ENCODE measurements around the gene KDM5B. TPM values are rescaled to one million over a fixed set of nuclear protein-coding genes. Genes with fewer than 3 reads are reported as not detected.
"Not testable (repeated sequence)": the region's sequence is repeated elsewhere in the genome, so short reads cannot be mapped to it uniquely, and the experiment has no call there.

The KDM5B gene
- total and polyA plus RNA-seq, 4 experiments from 2014 or later = 6.5 to 64.6 (median 39.4) TPM

- Histone ChIP-seq H3K27ac (ENCODE audit: low read depth, low read length) (no peak overlapping the region), H3K27me3 (ENCODE audit: insufficient read depth, low read length) (no peaks in the 10 kb centered on the region), H3K4me3 (ENCODE audit: low read length in 2 of 2) (no peak overlapping the region), H3K4me1 (ENCODE audit: insufficient read depth, low read length) (peaks cover 34% of the 10 kb centered on the region), H3K9me3 (ENCODE audit: control insufficient read depth in 1 of 2, low read length in 2 of 2) (no peaks in the 10 kb centered on the region), H3K36me3 (ENCODE audit: insufficient read depth, low read length) (no peaks in the 10 kb centered on the region)
- DNase-seq = no peak
- Mint-ChIP-seq H3K4me3 (no peak overlapping the region), H3K9me3 (no peaks in the 10 kb centered on the region), H3K27me3 (no peaks in the 10 kb centered on the region), H3K4me1 (peaks cover 16 to 60% (median 37%) of the 10 kb centered on the region in 4 donors), H3K36me3 (no peaks in the 10 kb centered on the region), H3K27ac (no peak overlapping the region)
- intact Hi-C loops (cut with micrococcal nuclease) = no loop called here
- POLR2A ChIA-PET (ENCODE audit: partially characterized antibody) = interaction anchor here (0.7 to 1.5 kb wide), 4 partner anchors 9 to 87 kb away, joined by 3 to 4 read pairs (median 3); no protein-coding TSS in a partner anchor
- CTCF ChIA-PET (ENCODE audit: partially characterized antibody) = no interaction called here
These were observed 7.0 kb downstream of the KDM5B start for GRCh38 chr1:202801175-202801574.

- ChIA-PET CTCF (ENCODE audit: partially characterized antibody) (no interaction called here), POLR2A (ENCODE audit: partially characterized antibody) (interaction anchor here (0.7 to 1.5 kb wide), 4 partner anchors 9 to 88 kb away, joined by 3 to 4 read pairs (median 3); no protein-coding TSS in a partner anchor)
- H3K9me3 Mint-ChIP-seq = no peaks in the 10 kb centered on the region
- no peaks in the 10 kb centered on the region for H3K27me3 ChIP-seq (ENCODE audit: insufficient read depth, low read length)
- H3K27ac ChIP-seq (ENCODE audit: low read depth, low read length) = no peak overlapping the region
- DNase-seq = no peak
- peak overlapping the region in 1 of 7 donors; percentile 30 for H3K27ac Mint-ChIP-seq
- intact Hi-C loops (cut with micrococcal nuclease) = no loop called here
- no peaks in the 10 kb centered on the region for H3K27me3 Mint-ChIP-seq
- peaks cover 34% of the 10 kb centered on the region for H3K4me1 ChIP-seq (ENCODE audit: insufficient read depth, low read length)
- peak overlapping the region in 1 of 8 donors; percentile 27 for H3K4me3 Mint-ChIP-seq
- no peaks in the 10 kb centered on the region for H3K9me3 ChIP-seq (ENCODE audit: control insufficient read depth in 1 of 2, low read length in 2 of 2)
- no peaks in the 10 kb centered on the region for H3K36me3 Mint-ChIP-seq
- peaks cover 12 to 56% (median 34%) of the 10 kb centered on the region in 4 donors for H3K4me1 Mint-ChIP-seq
- no peak overlapping the region for H3K4me3 ChIP-seq (ENCODE audit: low read length in 2 of 2)
- no peaks in the 10 kb centered on the region for H3K36me3 ChIP-seq (ENCODE audit: insufficient read depth, low read length)
These were observed 7.5 kb downstream of the KDM5B start for GRCh38 chr1:202800742-202801141.

- intact Hi-C loops (cut with micrococcal nuclease) = no loop called here
- H3K4me1 ChIP-seq (ENCODE audit: insufficient read depth, low read length) = peaks cover 24% of the 10 kb centered on the region
- no peak for DNase-seq
- no peak overlapping the region for H3K27ac ChIP-seq (ENCODE audit: low read depth, low read length)
- Mint-ChIP-seq H3K9me3 (no peaks in the 10 kb centered on the region), H3K4me3 (no peak overlapping the region), H3K27me3 (no peaks in the 10 kb centered on the region), H3K36me3 (no peaks in the 10 kb centered on the region), H3K27ac (no peak overlapping the region), H3K4me1 (peaks cover 14 to 43% (median 28%) of the 10 kb centered on the region in 4 donors)
- POLR2A ChIA-PET (ENCODE audit: partially characterized antibody) = interaction anchor here (1.4 to 1.5 kb wide), 2 partner anchors 9 to 12 kb away, joined by 4 to 5 read pairs; partner anchors contain the start of genes KDM5B and PCAT6
- H3K27me3 ChIP-seq (ENCODE audit: insufficient read depth, low read length) = no peaks in the 10 kb centered on the region
- no peaks in the 10 kb centered on the region for H3K9me3 ChIP-seq (ENCODE audit: control insufficient read depth in 1 of 2, low read length in 2 of 2)
- H3K4me3 ChIP-seq (ENCODE audit: low read length in 2 of 2) = no peak overlapping the region
- CTCF ChIA-PET (ENCODE audit: partially characterized antibody) = no interaction called here
- no peaks in the 10 kb centered on the region for H3K36me3 ChIP-seq (ENCODE audit: insufficient read depth, low read length)
These were observed 9.4 kb downstream of the KDM5B start for GRCh38 chr1:202798792-202799331.

DNA sequence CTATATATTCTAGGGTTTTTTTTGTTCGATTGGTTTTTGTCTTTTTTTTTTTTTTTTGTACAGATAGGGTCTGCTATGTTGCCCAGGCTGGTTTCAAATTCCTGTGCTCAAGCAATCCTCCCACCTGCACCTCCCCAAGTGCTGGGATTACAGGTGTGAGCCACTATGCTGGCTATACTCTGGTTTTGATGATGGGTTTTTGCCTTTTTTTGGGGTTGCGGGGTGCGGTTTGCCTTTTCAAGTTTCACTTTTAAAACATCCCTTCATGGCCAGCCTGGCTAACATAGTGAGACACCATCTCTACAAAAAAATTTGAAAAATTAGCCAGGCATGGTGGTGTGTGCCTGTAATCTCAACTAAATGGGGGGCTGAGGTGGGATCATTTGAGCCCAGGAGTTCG is 10.0 kb downstream of the KDM5B start:
- no peaks in the 10 kb centered on the region for H3K36me3 Mint-ChIP-seq
- H3K27me3 Mint-ChIP-seq = no peaks in the 10 kb centered on the region
- intact Hi-C loops (cut with micrococcal nuclease) = no loop called here
- ChIA-PET CTCF (ENCODE audit: partially characterized antibody) (no interaction called here), POLR2A (ENCODE audit: partially characterized antibody) (interaction anchor here (1.4 to 1.5 kb wide), 2 partner anchors 10 to 12 kb away, joined by 4 to 5 read pairs; partner anchors contain the start of genes KDM5B and PCAT6)
- no peaks in the 10 kb centered on the region for H3K9me3 Mint-ChIP-seq
- DNase-seq = no peak
- H3K4me3 Mint-ChIP-seq = no peak overlapping the region
- no peaks in the 10 kb centered on the region for H3K36me3 ChIP-seq (ENCODE audit: insufficient read depth, low read length)
- H3K27ac Mint-ChIP-seq = no peak overlapping the region
- no peaks in the 10 kb centered on the region for H3K9me3 ChIP-seq (ENCODE audit: control insufficient read depth in 1 of 2, low read length in 2 of 2)
- no peaks in the 10 kb centered on the region for H3K27me3 ChIP-seq (ENCODE audit: insufficient read depth, low read length)
- no peak overlapping the region for H3K27ac ChIP-seq (ENCODE audit: low read depth, low read length)
- peaks cover 23% of the 10 kb centered on the region for H3K4me1 ChIP-seq (ENCODE audit: insufficient read depth, low read length)
- peaks cover 14 to 44% (median 28%) of the 10 kb centered on the region in 4 donors for H3K4me1 Mint-ChIP-seq
- no peak overlapping the region for H3K4me3 ChIP-seq (ENCODE audit: low read length in 2 of 2)

DNA sequence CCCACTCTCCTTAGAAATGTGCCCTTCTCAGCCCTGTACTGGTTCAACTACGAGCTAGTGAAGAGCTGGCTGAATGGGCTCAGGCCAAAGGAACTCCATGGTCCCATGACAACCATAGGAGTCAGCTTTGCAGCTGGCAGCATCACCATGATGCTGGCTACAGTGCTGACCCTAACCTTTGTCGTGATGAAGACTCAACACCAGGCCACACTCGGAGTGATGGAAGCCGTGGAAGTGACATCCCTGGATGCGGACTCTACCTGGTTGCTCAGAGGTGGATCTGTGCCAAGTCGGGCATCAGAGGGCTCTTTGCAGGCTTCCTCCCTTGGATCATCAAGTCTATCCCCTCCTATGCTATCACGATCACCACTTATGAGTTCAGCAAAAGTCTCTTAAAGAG is 11.6 kb downstream of the KDM5B start:
- no peak for DNase-seq
- no peaks in the 10 kb centered on the region for H3K27me3 ChIP-seq (ENCODE audit: insufficient read depth, low read length)
- H3K36me3 Mint-ChIP-seq = no peaks in the 10 kb centered on the region
- intact Hi-C loops (cut with micrococcal nuclease) = no loop called here
- no peaks in the 10 kb centered on the region for H3K27me3 Mint-ChIP-seq
- ChIA-PET POLR2A (ENCODE audit: partially characterized antibody) (no interaction called here), CTCF (ENCODE audit: partially characterized antibody) (interaction anchor here (0.7 kb wide), 1 partner anchor 10 kb away, joined by 3 read pairs; no protein-coding TSS in a partner anchor)
- peaks cover 14 to 40% (median 25%) of the 10 kb centered on the region in 4 donors for H3K4me1 Mint-ChIP-seq
- H3K36me3 ChIP-seq (ENCODE audit: insufficient read depth, low read length) = no peaks in the 10 kb centered on the region
- H3K4me3 Mint-ChIP-seq = no peak overlapping the region
- no peak overlapping the region for H3K27ac Mint-ChIP-seq
- H3K27ac ChIP-seq (ENCODE audit: low read depth, low read length) = no peak overlapping the region
- no peaks in the 10 kb centered on the region for H3K9me3 ChIP-seq (ENCODE audit: control insufficient read depth in 1 of 2, low read length in 2 of 2)
- no peaks in the 10 kb centered on the region for H3K9me3 Mint-ChIP-seq
- peaks cover 10% of the 10 kb centered on the region for H3K4me1 ChIP-seq (ENCODE audit: insufficient read depth, low read length)
- H3K4me3 ChIP-seq (ENCODE audit: low read length in 2 of 2) = no peak overlapping the region

DNA sequence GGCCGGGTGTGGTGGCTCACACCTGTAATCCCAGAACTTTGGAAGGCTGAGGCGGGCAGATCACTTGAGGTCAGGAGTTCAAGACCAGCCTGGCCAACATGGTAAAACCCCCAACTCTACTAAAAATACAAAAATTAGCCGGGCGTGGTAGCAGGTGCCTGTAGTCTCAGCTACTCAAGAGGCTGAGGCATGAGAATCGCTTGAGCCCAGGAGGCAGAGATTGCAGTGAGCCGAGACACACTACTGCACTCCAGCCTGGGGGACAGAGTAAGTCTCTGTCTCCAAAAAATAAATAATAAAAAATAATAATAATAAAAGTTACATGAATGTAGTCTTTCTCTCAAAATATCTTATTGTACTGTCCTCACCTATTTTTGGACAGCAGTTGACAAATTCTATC is 13.3 kb downstream of the KDM5B start:
- H3K9me3 ChIP-seq (ENCODE audit: control insufficient read depth in 1 of 2, low read length in 2 of 2); H3K27me3 ChIP-seq (ENCODE audit: insufficient read depth, low read length); H3K36me3 ChIP-seq (ENCODE audit: insufficient read depth, low read length); H3K4me3 ChIP-seq (ENCODE audit: low read length in 2 of 2); H3K9me3 Mint-ChIP-seq; H3K36me3 Mint-ChIP-seq; CTCF ChIA-PET (ENCODE audit: partially characterized antibody); H3K27ac Mint-ChIP-seq; POLR2A ChIA-PET (ENCODE audit: partially characterized antibody); H3K4me3 Mint-ChIP-seq; H3K27me3 Mint-ChIP-seq; intact Hi-C loops (cut with micrococcal nuclease); DNase-seq; H3K27ac ChIP-seq (ENCODE audit: low read depth, low read length): not testable (repeated sequence)
- H3K4me1 Mint-ChIP-seq = peaks cover 13 to 31% (median 22%) of the 10 kb centered on the region in 4 donors
- H3K4me1 ChIP-seq (ENCODE audit: insufficient read depth, low read length) = peaks cover 10% of the 10 kb centered on the region

DNA sequence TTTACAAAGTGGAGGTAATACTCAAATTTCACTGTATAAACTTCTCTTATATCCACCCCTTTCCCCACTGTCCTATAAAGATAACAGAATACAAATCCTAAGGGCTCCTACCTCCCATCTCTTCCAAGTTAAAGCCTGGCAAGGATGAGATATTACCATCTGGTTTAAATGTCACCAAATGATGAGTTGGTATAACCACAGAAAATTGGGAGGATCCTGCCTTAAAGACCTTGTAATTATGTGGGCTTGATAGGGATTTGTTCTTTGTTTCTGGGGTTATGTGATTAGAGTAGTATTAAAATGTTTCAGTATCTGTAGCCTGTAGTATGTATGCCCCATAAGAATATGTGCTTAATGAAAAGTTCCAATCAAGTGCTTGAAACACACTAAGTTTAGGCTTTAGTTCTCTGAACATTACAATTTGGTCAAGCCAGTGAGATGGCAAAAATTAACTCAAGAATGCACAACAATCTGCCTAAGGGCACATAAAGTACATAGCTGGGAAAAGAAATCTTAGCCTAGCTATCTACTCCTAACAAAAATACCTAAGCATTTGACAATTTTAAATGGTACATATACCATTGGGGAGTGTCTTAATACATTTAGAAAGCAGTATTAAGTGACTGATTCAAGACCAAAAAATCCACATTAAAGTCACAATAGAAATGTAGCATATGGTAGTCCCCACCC is 14.0 kb downstream of the KDM5B start:
- no peaks in the 10 kb centered on the region for H3K27me3 Mint-ChIP-seq
- Histone ChIP-seq H3K27ac (ENCODE audit: low read depth, low read length) (no peak overlapping the region), H3K4me1 (ENCODE audit: insufficient read depth, low read length) (peaks cover 10% of the 10 kb centered on the region), H3K9me3 (ENCODE audit: control insufficient read depth in 1 of 2, low read length in 2 of 2) (no peaks in the 10 kb centered on the region), H3K27me3 (ENCODE audit: insufficient read depth, low read length) (no peaks in the 10 kb centered on the region), H3K36me3 (ENCODE audit: insufficient read depth, low read length) (no peaks in the 10 kb centered on the region), H3K4me3 (ENCODE audit: low read length in 2 of 2) (no peak overlapping the region)
- H3K36me3 Mint-ChIP-seq = no peaks in the 10 kb centered on the region
- no peaks in the 10 kb centered on the region for H3K9me3 Mint-ChIP-seq
- H3K27ac Mint-ChIP-seq = peak overlapping the region in 2 of 7 donors; percentile 13 to 23
- ChIA-PET POLR2A (ENCODE audit: partially characterized antibody) (no interaction called here), CTCF (ENCODE audit: partially characterized antibody) (no interaction called here)
- H3K4me3 Mint-ChIP-seq = no peak overlapping the region
- DNase-seq = no peak
- intact Hi-C loops (cut with micrococcal nuclease) = no loop called here
- H3K4me1 Mint-ChIP-seq = peaks cover 12 to 31% (median 22%) of the 10 kb centered on the region in 4 donors
